IMR-90 (cell line): Measurements from ENCODE around the gene MEPCE. TPM values are rescaled to one million over a fixed set of nuclear protein-coding genes. Genes with fewer than 3 reads are reported as not detected.

Experiments
- ATAC-seq: fragments of 200-7000 bp; cut with Tn5 transposase; 2 replicates; pipeline ENCODE4 v1.9.1; 2020; ENCODE audit warnings: low read depth, mild to moderate bottlenecking, moderate library complexity
- BruUV-seq: library from RNA; stranded (reverse); fragments of 400-500 nt; replicated peaks from 2 replicates; lab custom pipeline; 2021; lab: Mats Ljungman, UMichigan
- CTCF ChIA-PET: fragments of 300-600 bp; formaldehyde crosslinking; extraction: SDS; loops from one replicate; lab custom pipeline; 2021; ENCODE audit warnings: antibody characterized with exemption; lab: Yijun Ruan, JAX
- POLR2A ChIA-PET: fragments of 300-600 bp; sonication (Branson Sonifier 250); formaldehyde crosslinking; loops from one replicate; lab custom pipeline; 2022; ENCODE audit warnings: antibody characterized with exemption; ENCODE audit not compliant: unreplicated experiment; lab: Charles Lee
- DNase-seq: peaks from one replicate; pipeline ENCODE4 v3.0.0; 2013
- H2AFZ ChIP-seq: replicated peaks from 2 replicates; pipeline ENCODE3; 2013; ENCODE audit warnings: low read length, mild to moderate bottlenecking; ENCODE audit not compliant: poor library complexity
- H2AK5ac ChIP-seq: 2 replicates; pipeline ENCODE4 v1.6.1; 2013; ENCODE audit warnings: low read depth, low read length, inconsistent platforms
- H2AK9ac ChIP-seq: replicated peaks from 2 replicates; pipeline ENCODE3; 2013; ENCODE audit warnings: mild to moderate bottlenecking, low read depth, low read length, moderate library complexity; ENCODE audit not compliant: poor library complexity
- H2BK120ac ChIP-seq: 2 replicates; pipeline ENCODE4 v1.6.1; 2013; ENCODE audit warnings: low read depth, low read length, inconsistent platforms
- H2BK15ac ChIP-seq: 3 replicates; pipeline ENCODE4 v1.6.1; 2013; ENCODE audit warnings: low read depth, low read length, inconsistent platforms
- H2BK20ac ChIP-seq: 2 replicates; pipeline ENCODE4 v1.6.1; 2013; ENCODE audit warnings: low read depth, mild to moderate bottlenecking, inconsistent platforms, low read length, moderate library complexity
- H2BK5ac ChIP-seq: 2 replicates; pipeline ENCODE4 v1.6.1; 2013; ENCODE audit warnings: mild to moderate bottlenecking, low read depth, low read length, inconsistent platforms; ENCODE audit not compliant: poor library complexity, severe bottlenecking
- H3K14ac ChIP-seq: replicated peaks from 2 replicates; pipeline ENCODE4 v1.6.1; 2013; ENCODE audit warnings: low read depth, low read length, inconsistent platforms
- H3K18ac ChIP-seq: 2 replicates; pipeline ENCODE4 v1.6.1; 2013; ENCODE audit warnings: low read depth, low read length, control low read depth
- H3K23ac ChIP-seq: 2 replicates; pipeline ENCODE4 v1.6.1; 2013; ENCODE audit warnings: low read depth, low read length, inconsistent platforms
- H3K27ac ChIP-seq: 2 replicates; pipeline ENCODE4 v1.5.1; 2013; ENCODE audit warnings: mild to moderate bottlenecking, control low read depth, low read length; ENCODE audit not compliant: insufficient read depth
- H3K27me3 ChIP-seq: 2 replicates; pipeline ENCODE4 v1.6.1; 2013; ENCODE audit warnings: low read length; ENCODE audit not compliant: control insufficient read depth, insufficient read depth
- H3K36me3 ChIP-seq: 2 replicates; pipeline ENCODE4 v1.6.1; 2013; ENCODE audit warnings: low read length, mixed read lengths; ENCODE audit not compliant: control insufficient read depth, insufficient read depth
- H3K4ac ChIP-seq: 2 replicates; pipeline ENCODE4 v1.6.1; 2013; ENCODE audit warnings: low read depth, low read length, inconsistent platforms
- H3K4me1 ChIP-seq: 2 replicates; pipeline ENCODE4 v1.6.1; 2013; ENCODE audit warnings: low read length, mixed read lengths; ENCODE audit not compliant: control insufficient read depth, insufficient read depth
- H3K4me2 ChIP-seq: 2 replicates; pipeline ENCODE4 v1.6.1; 2013; ENCODE audit warnings: low read depth, mild to moderate bottlenecking, control low read depth, low read length, moderate library complexity
- H3K4me3 ChIP-seq: 2 replicates; pipeline ENCODE4 v1.5.1; 2013; ENCODE audit warnings: low read depth, mild to moderate bottlenecking, control low read depth, low read length, moderate library complexity; ENCODE audit not compliant: insufficient read depth
- H3K56ac ChIP-seq: 2 replicates; pipeline ENCODE4 v1.6.1; 2013; ENCODE audit warnings: low read length, inconsistent platforms; ENCODE audit not compliant: insufficient read depth; ENCODE audit errors: extremely low read depth
- H3K79me1 ChIP-seq, 2 experiments: 2 replicates each; pipeline ENCODE4 v1.6.1; 2013; ENCODE audit warnings: low read length in 2 of 2, inconsistent platforms in 1 of 2, low read depth in 1 of 2
- H3K9ac ChIP-seq: 2 replicates; pipeline ENCODE4 v1.6.1; 2013; ENCODE audit warnings: low read depth, low read length, control low read depth
- H3K9me1 ChIP-seq: 2 replicates; pipeline ENCODE4 v1.6.1; 2013; ENCODE audit warnings: low read length, inconsistent platforms; ENCODE audit not compliant: insufficient read depth
- H3K9me3 ChIP-seq: 2 replicates; pipeline ENCODE4 v1.6.1; 2013; ENCODE audit warnings: low read length; ENCODE audit not compliant: control insufficient read depth, insufficient read depth
- H4K20me1 ChIP-seq: 2 replicates; pipeline ENCODE4 v1.6.1; 2013; ENCODE audit warnings: low read length, inconsistent platforms; ENCODE audit not compliant: insufficient read depth
- H4K5ac ChIP-seq: 2 replicates; pipeline ENCODE4 v1.6.1; 2013; ENCODE audit warnings: mild to moderate bottlenecking, low read depth, low read length, control low read depth
- H4K8ac ChIP-seq, 2 experiments: 2 replicates each; pipeline ENCODE4 v1.6.1; 2013; ENCODE audit warnings: low read depth in 2 of 2, low read length in 2 of 2, control low read depth in 1 of 2, inconsistent platforms in 1 of 2
- H4K91ac ChIP-seq: 2 replicates; pipeline ENCODE4 v1.6.1; 2013; ENCODE audit warnings: low read depth, low read length, inconsistent platforms; ENCODE audit not compliant: insufficient read depth
- BHLHE40 ChIP-seq: fragments of 150-350 bp; IDR thresholded peaks from 2 replicates; pipeline ENCODE4 v1.6.1; 2016; ENCODE audit warnings: mild to moderate bottlenecking, low read depth, low read length
- CEBPB ChIP-seq: IDR thresholded peaks from 2 replicates; pipeline ENCODE4 v1.6.1; 2012; ENCODE audit warnings: low read depth, low read length, improper control_type of control experiment
- CHD1 ChIP-seq: IDR thresholded peaks from 2 replicates; pipeline ENCODE4 v1.6.1; 2012; ENCODE audit warnings: low read depth, low read length, improper control_type of control experiment
- FOS ChIP-seq: fragments of 150-350 bp; IDR thresholded peaks from 2 replicates; pipeline ENCODE4 v1.6.1; 2016; ENCODE audit warnings: low read depth, low read length
- MAZ ChIP-seq: IDR thresholded peaks from 2 replicates; pipeline ENCODE4 v1.6.1; 2012; ENCODE audit warnings: low read depth, mild to moderate bottlenecking, low read length, improper control_type of control experiment, moderate library complexity, borderline replicate concordance
- MXI1 ChIP-seq: IDR thresholded peaks from 2 replicates; pipeline ENCODE4 v1.6.1; 2012; ENCODE audit warnings: low read depth, mild to moderate bottlenecking, low read length, moderate library complexity, borderline replicate concordance
- POLR2A ChIP-seq: IDR thresholded peaks from 2 replicates; pipeline ENCODE4 v1.6.1; 2012; ENCODE audit warnings: mild to moderate bottlenecking, low read depth, low read length
- RAD21 ChIP-seq: IDR thresholded peaks from 2 replicates; pipeline ENCODE4 v1.6.1; 2012; ENCODE audit warnings: low read length, improper control_type of control experiment
- RCOR1 ChIP-seq: IDR thresholded peaks from 2 replicates; pipeline ENCODE4 v1.6.1; 2012; ENCODE audit warnings: mild to moderate bottlenecking, low read length, improper control_type of control experiment; ENCODE audit not compliant: insufficient replicate concordance
- SMC3 ChIP-seq: fragments of 150-350 bp; IDR thresholded peaks from 2 replicates; pipeline ENCODE4 v1.6.1; 2016; ENCODE audit warnings: low read depth, mild to moderate bottlenecking, antibody characterized with exemption, low read length, moderate library complexity
- WGBS, 2 experiments: methylation state at CpG; one replicate each; pipeline versions ENCODE4 v1.1.5 to v1.1.7; 2013; ENCODE audit warnings: missing lambda C conversion rate in 2 of 2; ENCODE audit not compliant: insufficient read length in 1 of 2; ENCODE audit errors: extremely low coverage in 2 of 2; 5-methylcytosine and 5-hydroxymethylcytosine counted together
- dilution Hi-C: fragments of 300-500 bp; cut with HindIII; formaldehyde crosslinking; loops from one replicate; pipeline ENCODE4 v1.14.3; 2018; ENCODE audit warnings: low sequenced_read_pairs; ENCODE audit not compliant: unreplicated experiment
- in situ Hi-C: fragments of 300-500 bp; cut with MboI; formaldehyde crosslinking; loops from 3 replicates; pipeline ENCODE4 v1.14.3; 2019; ENCODE audit warnings: low sequenced_read_pairs, inconsistent platforms, mixed read lengths
- intact Hi-C: fragments of 100-400 bp; cut with micrococcal nuclease; formaldehyde crosslinking; loops from 2 replicates; pipeline ENCODE4 v1.10.0; 2022
- polyA plus RNA-seq, 3 experiments: library from polyadenylated mRNA; depleted of rRNA; stranded (reverse); fragments of >200 nt; gene quantifications; 2 replicates each; pipeline ENCODE4 v1.2.3, GENCODE V29; 2012; ENCODE audit warnings: low replicate concordance in 1 of 3
- total RNA-seq: library from RNA; depleted of rRNA; stranded (reverse); fragments of >200 nt; gene quantifications from 2 replicates; pipeline ENCODE4 v1.2.3, GENCODE V29; 2012
- TF ChIP-seq, protein P1 (sequence below): fragments of 150-350 bp; IDR thresholded peaks from 2 replicates; pipeline ENCODE4 v1.6.1; 2017; ENCODE audit warnings: mild to moderate bottlenecking, antibody characterized with exemption, low read length, low read depth
- TF ChIP-seq, protein P2 (sequence below): fragments of 150-350 bp; IDR thresholded peaks from 2 replicates; pipeline ENCODE4 v1.6.1; 2016; ENCODE audit warnings: low read depth, mild to moderate bottlenecking, low read length, moderate library complexity, borderline replicate concordance

The MEPCE gene
- total and polyA plus RNA-seq, 2 of the 4 experiments (the other 2 are of a cell fraction) = 18.2 to 22.9 TPM

- TF ChIP-seq, protein P1, sequence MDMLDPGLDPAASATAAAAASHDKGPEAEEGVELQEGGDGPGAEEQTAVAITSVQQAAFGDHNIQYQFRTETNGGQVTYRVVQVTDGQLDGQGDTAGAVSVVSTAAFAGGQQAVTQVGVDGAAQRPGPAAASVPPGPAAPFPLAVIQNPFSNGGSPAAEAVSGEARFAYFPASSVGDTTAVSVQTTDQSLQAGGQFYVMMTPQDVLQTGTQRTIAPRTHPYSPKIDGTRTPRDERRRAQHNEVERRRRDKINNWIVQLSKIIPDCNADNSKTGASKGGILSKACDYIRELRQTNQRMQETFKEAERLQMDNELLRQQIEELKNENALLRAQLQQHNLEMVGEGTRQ = no peak
Observed at GRCh38 chr7:100469227-100470044, 39.8 kb downstream of the MEPCE start (continued).

- Histone ChIP-seq H3K27ac (no peak overlapping the region), H3K18ac (no peak overlapping the region), H3K4me1 (peaks cover 8% of the 10 kb centered on the region), H3K9ac (no peak overlapping the region), H3K4me3 (no peak overlapping the region), H3K14ac (no peak overlapping the region), H3K56ac (no peak overlapping the region), H4K8ac (no peak overlapping the region), H2AK9ac (peak overlapping the region; percentile 25), H3K79me1 (peaks cover 16 to 49% of the 10 kb centered on the region in 2 experiments; a peak in 3 of 4 replicates), H3K4ac (no peak overlapping the region), H3K9me3 (no peaks in the 10 kb centered on the region), H3K27me3 (no peaks in the 10 kb centered on the region), H4K20me1 (peaks cover 21% of the 10 kb centered on the region), H2AFZ (no peak overlapping the region), H4K5ac (no peak overlapping the region), H3K23ac (no peak overlapping the region), H2BK120ac (no peak overlapping the region), H2AK5ac (no peak overlapping the region), H3K4me2 (no peak overlapping the region), H2BK5ac (no peak overlapping the region), H3K9me1 (no peaks in the 10 kb centered on the region), H3K36me3 (peaks cover 45% of the 10 kb centered on the region; the same call in 1 of the 2 replicates), H2BK15ac (no peak overlapping the region), H4K91ac (no peak overlapping the region), H2BK20ac (no peak overlapping the region)
- intact Hi-C loops (no loop called here), in situ Hi-C loops (loop anchor here (5.0 to 25.0 kb wide), 3 partner anchors 91 to 391 kb away; partner anchors contain the start of genes GNB2, SLC12A9 and TRIP6), dilution Hi-C loops (no loop called here)
- BruUV-seq = no TSS peak
- DNase-seq (no peak), ATAC-seq (no peak)
- ChIA-PET CTCF (no interaction called here), POLR2A (interaction anchor here (0.6 kb wide), 1 partner anchor 35 kb away, joined by 5 read pairs; no protein-coding TSS in a partner anchor)
- WGBS, 2 experiments = no CpG with 5 or more reads among the region's 4 CpGs
- TF ChIP-seq, protein P1 = no peak
- TF ChIP-seq MXI1 = no peak
- TF ChIP-seq, protein P2, sequence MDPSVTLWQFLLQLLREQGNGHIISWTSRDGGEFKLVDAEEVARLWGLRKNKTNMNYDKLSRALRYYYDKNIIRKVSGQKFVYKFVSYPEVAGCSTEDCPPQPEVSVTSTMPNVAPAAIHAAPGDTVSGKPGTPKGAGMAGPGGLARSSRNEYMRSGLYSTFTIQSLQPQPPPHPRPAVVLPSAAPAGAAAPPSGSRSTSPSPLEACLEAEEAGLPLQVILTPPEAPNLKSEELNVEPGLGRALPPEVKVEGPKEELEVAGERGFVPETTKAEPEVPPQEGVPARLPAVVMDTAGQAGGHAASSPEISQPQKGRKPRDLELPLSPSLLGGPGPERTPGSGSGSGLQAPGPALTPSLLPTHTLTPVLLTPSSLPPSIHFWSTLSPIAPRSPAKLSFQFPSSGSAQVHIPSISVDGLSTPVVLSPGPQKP = no peak
- TF ChIP-seq MAZ = no peak
- TF ChIP-seq SMC3 = no peak
- no peak for TF ChIP-seq RAD21
- no peak for TF ChIP-seq BHLHE40
- TF ChIP-seq CHD1 = no peak
- TF ChIP-seq POLR2A = no peak
- TF ChIP-seq FOS = no peak
- TF ChIP-seq RCOR1 = no peak
- no peak for TF ChIP-seq CEBPB
Observed at GRCh38 chr7:100471021-100471420, 41.4 kb downstream of the MEPCE start.
